Measurements from ENCODE around the gene GJA3.

GRCh38 chr13:20144141-20144850, 16.6 kb downstream of the GJA3 start:
- TF ChIP-seq, protein P1, sequence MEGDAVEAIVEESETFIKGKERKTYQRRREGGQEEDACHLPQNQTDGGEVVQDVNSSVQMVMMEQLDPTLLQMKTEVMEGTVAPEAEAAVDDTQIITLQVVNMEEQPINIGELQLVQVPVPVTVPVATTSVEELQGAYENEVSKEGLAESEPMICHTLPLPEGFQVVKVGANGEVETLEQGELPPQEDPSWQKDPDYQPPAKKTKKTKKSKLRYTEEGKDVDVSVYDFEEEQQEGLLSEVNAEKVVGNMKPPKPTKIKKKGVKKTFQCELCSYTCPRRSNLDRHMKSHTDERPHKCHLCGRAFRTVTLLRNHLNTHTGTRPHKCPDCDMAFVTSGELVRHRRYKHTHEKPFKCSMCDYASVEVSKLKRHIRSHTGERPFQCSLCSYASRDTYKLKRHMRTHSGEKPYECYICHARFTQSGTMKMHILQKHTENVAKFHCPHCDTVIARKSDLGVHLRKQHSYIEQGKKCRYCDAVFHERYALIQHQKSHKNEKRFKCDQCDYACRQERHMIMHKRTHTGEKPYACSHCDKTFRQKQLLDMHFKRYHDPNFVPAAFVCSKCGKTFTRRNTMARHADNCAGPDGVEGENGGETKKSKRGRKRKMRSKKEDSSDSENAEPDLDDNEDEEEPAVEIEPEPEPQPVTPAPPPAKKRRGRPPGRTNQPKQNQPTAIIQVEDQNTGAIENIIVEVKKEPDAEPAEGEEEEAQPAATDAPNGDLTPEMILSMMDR (IDR thresholded peaks at IDR 0.05; ENCODE audit: low read depth, low read length, missing input control): no peak
- TF ChIP-seq JUND (IDR thresholded peaks at IDR 0.05) (no peak), MAX (IDR thresholded peaks at IDR 0.05) (no peak), YY1 (IDR thresholded peaks at IDR 0.05) (no peak), SP1 (IDR thresholded peaks at IDR 0.05) (no peak), RAD21 (IDR thresholded peaks at IDR 0.05) (no peak), TAF1 (conservative IDR thresholded peaks at IDR 0.05) (no peak), RXRA (IDR thresholded peaks at IDR 0.05) (no peak), GABPA (IDR thresholded peaks at IDR 0.05 in 1 of 2, conservative IDR thresholded peaks at IDR 0.05 in 1 of 2) (no peak), EGR1 (IDR thresholded peaks at IDR 0.05; ENCODE audit: low read depth in 2 of 2) (no peak), NR2F2 (IDR thresholded peaks at IDR 0.05) (no peak)
- TF ChIP-seq, protein P2, sequence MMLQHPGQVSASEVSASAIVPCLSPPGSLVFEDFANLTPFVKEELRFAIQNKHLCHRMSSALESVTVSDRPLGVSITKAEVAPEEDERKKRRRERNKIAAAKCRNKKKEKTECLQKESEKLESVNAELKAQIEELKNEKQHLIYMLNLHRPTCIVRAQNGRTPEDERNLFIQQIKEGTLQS (IDR thresholded peaks at IDR 0.05): no peak
- TF ChIP-seq, protein P3, sequence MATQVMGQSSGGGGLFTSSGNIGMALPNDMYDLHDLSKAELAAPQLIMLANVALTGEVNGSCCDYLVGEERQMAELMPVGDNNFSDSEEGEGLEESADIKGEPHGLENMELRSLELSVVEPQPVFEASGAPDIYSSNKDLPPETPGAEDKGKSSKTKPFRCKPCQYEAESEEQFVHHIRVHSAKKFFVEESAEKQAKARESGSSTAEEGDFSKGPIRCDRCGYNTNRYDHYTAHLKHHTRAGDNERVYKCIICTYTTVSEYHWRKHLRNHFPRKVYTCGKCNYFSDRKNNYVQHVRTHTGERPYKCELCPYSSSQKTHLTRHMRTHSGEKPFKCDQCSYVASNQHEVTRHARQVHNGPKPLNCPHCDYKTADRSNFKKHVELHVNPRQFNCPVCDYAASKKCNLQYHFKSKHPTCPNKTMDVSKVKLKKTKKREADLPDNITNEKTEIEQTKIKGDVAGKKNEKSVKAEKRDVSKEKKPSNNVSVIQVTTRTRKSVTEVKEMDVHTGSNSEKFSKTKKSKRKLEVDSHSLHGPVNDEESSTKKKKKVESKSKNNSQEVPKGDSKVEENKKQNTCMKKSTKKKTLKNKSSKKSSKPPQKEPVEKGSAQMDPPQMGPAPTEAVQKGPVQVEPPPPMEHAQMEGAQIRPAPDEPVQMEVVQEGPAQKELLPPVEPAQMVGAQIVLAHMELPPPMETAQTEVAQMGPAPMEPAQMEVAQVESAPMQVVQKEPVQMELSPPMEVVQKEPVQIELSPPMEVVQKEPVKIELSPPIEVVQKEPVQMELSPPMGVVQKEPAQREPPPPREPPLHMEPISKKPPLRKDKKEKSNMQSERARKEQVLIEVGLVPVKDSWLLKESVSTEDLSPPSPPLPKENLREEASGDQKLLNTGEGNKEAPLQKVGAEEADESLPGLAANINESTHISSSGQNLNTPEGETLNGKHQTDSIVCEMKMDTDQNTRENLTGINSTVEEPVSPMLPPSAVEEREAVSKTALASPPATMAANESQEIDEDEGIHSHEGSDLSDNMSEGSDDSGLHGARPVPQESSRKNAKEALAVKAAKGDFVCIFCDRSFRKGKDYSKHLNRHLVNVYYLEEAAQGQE (IDR thresholded peaks at IDR 0.05): no peak
- TF ChIP-seq, protein P4, sequence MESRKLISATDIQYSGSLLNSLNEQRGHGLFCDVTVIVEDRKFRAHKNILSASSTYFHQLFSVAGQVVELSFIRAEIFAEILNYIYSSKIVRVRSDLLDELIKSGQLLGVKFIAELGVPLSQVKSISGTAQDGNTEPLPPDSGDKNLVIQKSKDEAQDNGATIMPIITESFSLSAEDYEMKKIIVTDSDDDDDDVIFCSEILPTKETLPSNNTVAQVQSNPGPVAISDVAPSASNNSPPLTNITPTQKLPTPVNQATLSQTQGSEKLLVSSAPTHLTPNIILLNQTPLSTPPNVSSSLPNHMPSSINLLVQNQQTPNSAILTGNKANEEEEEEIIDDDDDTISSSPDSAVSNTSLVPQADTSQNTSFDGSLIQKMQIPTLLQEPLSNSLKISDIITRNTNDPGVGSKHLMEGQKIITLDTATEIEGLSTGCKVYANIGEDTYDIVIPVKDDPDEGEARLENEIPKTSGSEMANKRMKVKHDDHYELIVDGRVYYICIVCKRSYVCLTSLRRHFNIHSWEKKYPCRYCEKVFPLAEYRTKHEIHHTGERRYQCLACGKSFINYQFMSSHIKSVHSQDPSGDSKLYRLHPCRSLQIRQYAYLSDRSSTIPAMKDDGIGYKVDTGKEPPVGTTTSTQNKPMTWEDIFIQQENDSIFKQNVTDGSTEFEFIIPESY (IDR thresholded peaks at IDR 0.05): no peak
